GM21737 (cell line): Measurements from ENCODE around the gene VPS41.

Experiments used
- ATAC-seq: cut with Tn5 transposase; IDR thresholded peaks from one replicate; pipeline ENCODE4 v1.9.1; 2021; ENCODE audit warnings: mild to moderate bottlenecking, moderate library complexity; ENCODE audit not compliant: unreplicated experiment

VPS41 gene

GRCh38 chr7:38677981-38678697 lies 230.9 kb downstream of the VPS41 start:
- no peak for ATAC-seq

- ATAC-seq, result no peak
Measured at GRCh38 chr7:38675494-38676106, 233.4 kb downstream of the VPS41 start.

- ATAC-seq, result no peak
Measured at GRCh38 chr7:38674513-38674912, 234.5 kb downstream of the VPS41 start.

- ATAC-seq, result no peak
Measured at GRCh38 chr7:38673795-38674194, 235.2 kb downstream of the VPS41 start.
